Fibroblast of lung (primary cell): ENCODE results near the gene GPS1. TPM values are rescaled to one million over a fixed set of nuclear protein-coding genes. Genes with fewer than 3 reads are reported as not detected.

Source experiments
- DNase-seq, 2 donors: peaks; one replicate each; pipeline versions ENCODE4 v3.0.0 to v3.0.0-alpha.2; 2010; ENCODE audit warnings: low read depth in 2 of 2
- H2AFZ ChIP-seq: 2 replicates; pipeline ENCODE4 v1.5.1; 2012; ENCODE audit warnings: low read length, control low read depth, inconsistent platforms
- H3K27ac ChIP-seq: 2 replicates; pipeline ENCODE4 v1.5.1; 2011; ENCODE audit warnings: low read length, control low read depth; ENCODE audit not compliant: insufficient read depth
- H3K27me3 ChIP-seq: 2 replicates; pipeline ENCODE4 v1.5.1; 2011; ENCODE audit warnings: mild to moderate bottlenecking, low read length; ENCODE audit not compliant: control insufficient read depth, insufficient read depth
- H3K36me3 ChIP-seq: 2 replicates; pipeline ENCODE4 v1.5.1; 2011; ENCODE audit warnings: low read length; ENCODE audit not compliant: control insufficient read depth, insufficient read depth
- H3K4me1 ChIP-seq: 2 replicates; pipeline ENCODE4 v1.5.1; 2011; ENCODE audit warnings: low read length; ENCODE audit not compliant: control insufficient read depth, insufficient read depth; ENCODE audit errors: extremely low read depth
- H3K4me2 ChIP-seq: 2 replicates; pipeline ENCODE4 v1.5.1; 2011; ENCODE audit warnings: low read length, control low read depth; ENCODE audit not compliant: insufficient read depth; ENCODE audit errors: extremely low read depth
- H3K4me3 ChIP-seq, 4 experiments: fragments of 200-600 bp in 1 of 4; sonication (generic) in 1 of 4; replicated peaks in 1 of 4; 2 replicates each; pipeline ENCODE4 v1.5.1; 2011 to 2016; ENCODE audit warnings: low read length in 4 of 4, low read depth in 3 of 4, mild to moderate bottlenecking in 3 of 4, control low read depth in 2 of 4, inconsistent platforms in 1 of 4, mixed read lengths in 1 of 4; ENCODE audit not compliant: insufficient read depth in 1 of 4; ENCODE audit errors: control extremely low read depth in 1 of 4
- H3K79me2 ChIP-seq: 2 replicates; pipeline ENCODE4 v1.5.1; 2012; ENCODE audit warnings: mild to moderate bottlenecking, low read length, inconsistent platforms; ENCODE audit not compliant: control insufficient read depth, insufficient read depth
- H3K9ac ChIP-seq: 2 replicates; pipeline ENCODE4 v1.5.1; 2011; ENCODE audit warnings: mild to moderate bottlenecking, low read length, control low read depth; ENCODE audit not compliant: insufficient read depth
- H3K9me3 ChIP-seq: 2 replicates; pipeline ENCODE4 v1.5.1; 2012; ENCODE audit warnings: low read depth, low read length; ENCODE audit not compliant: control insufficient read depth, insufficient read depth
- H4K20me1 ChIP-seq: 2 replicates; pipeline ENCODE4 v1.5.1; 2011; ENCODE audit warnings: low read length; ENCODE audit not compliant: control insufficient read depth, insufficient read depth; ENCODE audit errors: extremely low read depth
- CTCF ChIP-seq, 2 donors: IDR thresholded peaks in 1 of 2; conservative IDR thresholded peaks in 1 of 2; 1 replicate in 1 of 2; 2 replicates in 1 of 2; pipeline ENCODE4 v1.5.1; 2011 to 2012; ENCODE audit warnings: low read length in 2 of 2, control low read depth in 1 of 2, inconsistent platforms in 1 of 2, low read depth in 1 of 2, mild to moderate bottlenecking in 1 of 2
- EZH2 ChIP-seq: IDR thresholded peaks from 2 replicates; pipeline ENCODE4 v1.5.1; 2012; ENCODE audit warnings: low read length, control low read depth, mild to moderate bottlenecking; ENCODE audit errors: missing control alignments
- polyA plus RNA-seq, 2 donors: library from polyadenylated mRNA; depleted of rRNA in 1 of 2; stranded (reverse) in 1 of 2; unstranded in 1 of 2; fragments of >200 nt; gene quantifications; 2 replicates each; pipeline ENCODE4 v1.2.1, GENCODE V29; 2011 to 2012; ENCODE audit warnings: missing spikeins in 1 of 2
- total RNA-seq: library from RNA; depleted of rRNA; stranded (reverse); fragments of >200 nt; gene quantifications from 2 replicates; pipeline ENCODE4 v1.2.1, GENCODE V29; 2014

The GPS1 gene
- total and polyA plus RNA-seq, 2 donors (not counting 1 experiment from before 2014, with no cell fraction given), result 53.3 to 76.6 TPM

- H3K27me3 ChIP-seq, result no peaks in the 10 kb centered on the region
- H3K4me2 ChIP-seq, result no peak overlapping the region
- H2AFZ ChIP-seq, result no peak overlapping the region
- no peaks in the 10 kb centered on the region for H3K9me3 ChIP-seq
- peak overlapping the region; percentile 34 to 83 (median 82) for H3K4me3 ChIP-seq
- H3K79me2 ChIP-seq, result peaks cover 44% of the 10 kb centered on the region
- TF ChIP-seq EZH2 (no peak), CTCF (conservative IDR thresholded peaks at IDR 0.05 in 1 of 2, IDR thresholded peaks at IDR 0.05 in 1 of 2; ENCODE audit: low read depth in 1 of 2, low read length in 2 of 2) (no peak)
- peak overlapping the region; percentile 77 for H3K27ac ChIP-seq
- H3K36me3 ChIP-seq, result peaks cover 27% of the 10 kb centered on the region
- H3K9ac ChIP-seq, result peak overlapping the region; percentile 83
- peaks cover 14% of the 10 kb centered on the region for H3K4me1 ChIP-seq
- no peak for DNase-seq
- H4K20me1 ChIP-seq, result peaks cover 1% of the 10 kb centered on the region
Measured at GRCh38 chr17:82097919-82098168, 46.1 kb downstream of the GPS1 start.

GRCh38 chr17:82098169-82098938 lies 46.7 kb downstream of the GPS1 start, which contains the start of gene FASN:
FASN (minus strand) TSS chr17:82098236; CDS start chr17:82096445, 1,791 bp downstream.
- peak within 1 kb of the TSS; percentile 83 for H3K9ac ChIP-seq
- H3K27me3 ChIP-seq, result no peaks in the 10 kb centered on the region
- H3K4me2 ChIP-seq, result peak within 1 kb of the TSS; percentile 95
- H3K79me2 ChIP-seq, result peaks cover 40% of the 10 kb centered on the region
- peaks cover 23% of the 10 kb centered on the region for H3K36me3 ChIP-seq
- peaks cover 1% of the 10 kb centered on the region for H4K20me1 ChIP-seq
- H3K4me1 ChIP-seq, result peaks cover 14% of the 10 kb centered on the region
- DNase-seq, result peak; percentile 92 to 95
- peak; percentile 18 to 36 for TF ChIP-seq CTCF (conservative IDR thresholded peaks at IDR 0.05 in 1 of 2, IDR thresholded peaks at IDR 0.05 in 1 of 2; ENCODE audit: low read depth in 1 of 2, low read length in 2 of 2)
- TF ChIP-seq EZH2, result no peak
- peak within 1 kb of the TSS; percentile 57 for H2AFZ ChIP-seq
- peak within 1 kb of the TSS; percentile 65 to 83 (median 82) for H3K4me3 ChIP-seq
- peak within 1 kb of the TSS; percentile 89 for H3K27ac ChIP-seq
- H3K9me3 ChIP-seq, result no peaks in the 10 kb centered on the region

GRCh38 chr17:82098939-82099763 lies 47.5 kb downstream of the GPS1 start:
- H3K9ac ChIP-seq, result peak overlapping the region; percentile 58
- peaks cover 17% of the 10 kb centered on the region for H3K36me3 ChIP-seq
- peaks cover 1% of the 10 kb centered on the region for H4K20me1 ChIP-seq
- peak overlapping the region; percentile 89 for H3K27ac ChIP-seq
- H3K79me2 ChIP-seq, result peaks cover 33% of the 10 kb centered on the region
- TF ChIP-seq EZH2 (no peak), CTCF (conservative IDR thresholded peaks at IDR 0.05 in 1 of 2, IDR thresholded peaks at IDR 0.05 in 1 of 2; ENCODE audit: low read depth in 1 of 2, low read length in 2 of 2) (no peak)
- no peak for DNase-seq
- H3K27me3 ChIP-seq, result no peaks in the 10 kb centered on the region
- H3K4me3 ChIP-seq, result peak overlapping the region; percentile 21 to 60 (median 42)
- H2AFZ ChIP-seq, result peak overlapping the region; percentile 26
- H3K4me2 ChIP-seq, result peak overlapping the region; percentile 58
- H3K9me3 ChIP-seq, result no peaks in the 10 kb centered on the region
- peaks cover 14% of the 10 kb centered on the region for H3K4me1 ChIP-seq
